ENCODE results near the gene WASHC4.
A peak's percentile ranks its signal among the peaks of the same experiment; 100 is the strongest.
"Not testable (repeated sequence)": the region's sequence is repeated elsewhere in the genome, so short reads cannot be mapped to it uniquely, and the experiment has no call there.

The WASHC4 gene

DNA sequence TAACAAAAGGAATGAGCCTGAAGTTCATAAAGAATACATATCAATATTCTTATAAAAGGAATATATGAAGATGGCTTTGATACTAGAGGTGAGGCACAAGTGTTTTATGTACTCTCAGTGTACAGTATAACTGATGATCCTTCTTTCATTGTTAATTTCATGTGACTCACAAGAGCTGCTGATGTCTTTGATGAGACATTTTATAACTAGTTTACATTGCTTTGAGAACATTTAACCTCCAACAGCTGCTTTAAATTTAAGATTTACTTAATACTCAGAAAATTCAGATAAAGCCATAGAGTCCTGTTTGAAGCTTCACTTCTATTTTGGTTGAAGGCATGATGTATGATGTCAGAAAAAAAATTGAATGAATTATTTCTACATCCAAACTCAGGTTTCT, 59.8 kb downstream of the WASHC4 start:
- DNase-seq = no peak

GRCh38 chr12:105168006-105168405, 60.5 kb downstream of the WASHC4 start:
- no peak for DNase-seq

DNA sequence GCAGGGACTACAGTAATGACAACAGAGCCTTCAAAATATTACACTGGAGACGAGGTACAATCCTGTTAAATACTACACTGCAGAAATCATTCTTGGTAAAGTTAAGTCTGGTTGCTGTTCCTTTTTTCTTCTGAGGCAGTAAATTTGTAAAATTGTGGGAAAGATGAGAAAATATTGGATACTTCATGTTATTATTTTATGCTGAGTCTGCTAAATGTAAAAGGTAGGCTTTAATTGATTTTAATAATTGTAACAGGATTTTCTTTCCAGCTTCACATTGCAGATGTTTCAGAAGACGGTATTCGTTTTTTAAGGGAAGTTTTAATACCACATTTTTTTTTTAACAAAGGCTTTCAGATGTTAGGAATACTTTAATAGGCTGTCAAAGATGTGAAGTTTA, 62.6 kb downstream of the WASHC4 start:
- DNase-seq = no peak

- DNase-seq = no peak
These were observed 64.3 kb downstream of the WASHC4 start for GRCh38 chr12:105171691-105172436.

- DNase-seq = no peak
These were observed 68.0 kb downstream of the WASHC4 start for GRCh38 chr12:105175397-105175990.

GRCh38 chr12:105177208-105177607, 69.7 kb downstream of the WASHC4 start:
- DNase-seq = no peak

DNA sequence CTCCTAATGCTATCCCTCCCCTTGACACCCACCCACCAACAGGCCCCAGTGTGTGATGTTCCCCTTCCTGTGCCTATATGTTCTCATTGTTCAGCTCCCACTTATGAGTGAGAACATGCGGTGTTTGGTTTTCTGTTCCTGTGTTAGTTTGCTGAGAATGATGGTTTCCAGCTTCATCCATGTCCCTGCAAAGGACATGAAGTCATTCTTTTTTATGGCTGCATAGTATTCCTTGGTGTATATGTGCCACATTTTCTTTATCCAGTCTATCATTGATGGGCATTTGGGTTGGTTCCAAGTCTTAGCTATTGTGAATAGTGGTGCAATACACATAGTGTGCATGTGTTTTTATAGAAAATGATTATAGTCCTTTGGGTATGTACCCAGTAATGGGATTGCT, 71.6 kb downstream of the WASHC4 start:
- not testable (repeated sequence) for DNase-seq

- DNase-seq = not testable (repeated sequence)
These were observed 75.9 kb downstream of the WASHC4 start for GRCh38 chr12:105183406-105183805.

- not testable (repeated sequence) for DNase-seq
These were observed 76.4 kb downstream of the WASHC4 start for GRCh38 chr12:105183976-105184375.

DNA sequence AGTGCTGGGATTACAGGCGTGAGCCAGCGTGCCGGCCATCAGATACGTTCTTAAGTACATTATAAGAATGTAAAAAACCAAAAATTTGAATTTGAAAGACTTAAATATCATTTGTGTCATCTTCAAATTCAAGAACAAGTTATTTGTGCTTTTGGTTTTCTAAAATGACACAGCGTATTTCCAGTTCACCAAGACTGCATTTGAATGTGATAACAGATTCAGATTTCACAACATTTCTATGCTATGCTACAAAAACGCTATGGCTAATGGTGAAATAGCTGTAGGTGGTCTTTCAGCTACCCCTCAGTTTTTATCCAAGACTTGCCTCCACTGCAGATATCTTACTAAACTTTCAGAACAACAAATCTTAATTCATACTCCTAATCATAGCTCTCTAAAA, 81.8 kb downstream of the WASHC4 start:
- DNase-seq = no peak

DNA sequence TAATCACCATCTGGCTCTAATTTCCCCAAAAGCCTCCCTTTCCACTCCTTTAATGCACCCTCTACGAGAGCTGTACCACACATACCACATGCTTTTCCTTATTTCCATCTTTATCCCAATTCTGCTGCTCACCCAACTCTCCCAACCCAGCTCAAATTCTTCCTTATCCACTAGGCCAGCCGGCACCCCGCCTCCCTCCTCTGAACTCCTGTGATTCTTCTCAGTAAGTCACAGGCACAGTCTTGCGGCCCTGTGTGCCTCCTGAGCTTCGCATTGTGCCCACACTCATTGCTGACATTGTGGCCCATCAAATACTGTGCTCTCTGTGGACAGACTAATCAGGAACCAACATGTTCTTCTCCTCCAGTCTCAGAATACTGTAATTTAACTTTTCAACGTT, 83.0 kb downstream of the WASHC4 start:
- DNase-seq = no peak

DNA sequence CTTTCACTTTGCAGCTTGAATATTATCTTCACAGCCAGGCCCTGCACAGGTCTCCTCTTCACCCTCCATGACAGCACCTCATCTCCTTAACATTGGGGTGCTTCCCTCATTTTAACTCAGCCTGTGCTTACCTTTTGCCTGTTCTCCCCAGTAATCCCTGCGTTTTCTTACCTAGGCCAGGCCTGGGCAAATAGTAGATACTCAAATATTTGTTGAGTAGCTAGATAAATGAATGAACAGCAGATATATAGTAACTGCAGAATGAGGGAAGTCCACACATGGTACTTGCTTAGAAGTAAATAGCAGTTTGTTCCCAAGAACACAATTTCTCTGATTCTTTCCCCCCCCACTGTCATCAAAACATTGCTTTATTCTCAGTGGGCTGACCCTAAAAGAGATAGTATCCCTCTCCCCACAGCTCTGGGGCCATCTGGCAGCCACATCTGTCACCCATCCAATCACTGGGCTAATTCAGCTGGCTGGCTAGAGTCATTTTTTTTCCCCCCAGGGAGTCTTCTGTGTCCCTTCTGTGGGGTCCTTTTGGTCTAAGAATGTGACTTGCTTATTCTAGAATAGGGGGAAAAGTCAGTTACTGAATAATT, 85.2 kb downstream of the WASHC4 start:
- DNase-seq = no peak

DNA sequence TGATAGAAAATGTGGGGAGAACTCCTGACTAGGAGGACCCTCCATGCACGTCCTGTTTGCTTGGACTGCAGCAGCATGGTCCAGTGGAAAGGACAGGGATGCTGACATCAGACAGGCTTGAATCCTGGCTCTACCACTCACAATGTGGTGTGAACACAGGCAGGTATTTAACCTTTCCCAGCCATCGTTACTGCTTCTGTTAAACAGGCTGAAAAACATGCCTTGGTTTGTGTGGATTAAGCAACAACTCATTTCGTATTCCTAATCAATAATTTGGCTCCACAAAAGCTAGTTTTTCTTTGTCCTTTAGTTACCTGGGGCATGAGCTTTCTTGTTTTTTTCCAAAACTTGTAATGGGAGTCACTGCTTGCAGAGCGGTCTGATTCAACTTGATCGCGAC, 87.4 kb downstream of the WASHC4 start:
- DNase-seq = no peak

GRCh38 chr12:105196090-105196489, 88.6 kb downstream of the WASHC4 start:
- no peak for DNase-seq

DNA sequence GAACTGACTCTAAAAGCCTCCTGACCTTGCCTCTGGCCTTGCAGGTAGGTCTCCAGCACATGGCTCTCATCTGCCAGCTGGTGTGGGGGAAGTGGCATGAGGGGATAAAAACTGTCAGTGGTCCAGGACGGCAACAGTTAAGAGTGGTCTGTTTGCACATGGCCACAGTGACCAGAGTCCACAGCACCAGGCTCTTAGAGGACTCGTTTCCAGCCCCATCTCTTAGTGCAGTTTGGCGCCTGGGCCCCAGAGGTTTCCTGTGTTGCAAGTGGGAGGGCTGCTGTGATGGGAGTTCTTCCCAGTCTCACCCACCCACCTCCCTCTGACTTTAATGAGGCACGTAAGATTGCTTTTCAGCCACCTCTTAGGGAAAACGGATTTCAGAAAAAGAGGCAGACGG, 91.4 kb downstream of the WASHC4 start:
- no peak for DNase-seq

GRCh38 chr12:105200385-105200784, 92.9 kb downstream of the WASHC4 start:
- DNase-seq = no peak

- DNase-seq = no peak
These were observed 93.8 kb downstream of the WASHC4 start for GRCh38 chr12:105201299-105201698.

DNA sequence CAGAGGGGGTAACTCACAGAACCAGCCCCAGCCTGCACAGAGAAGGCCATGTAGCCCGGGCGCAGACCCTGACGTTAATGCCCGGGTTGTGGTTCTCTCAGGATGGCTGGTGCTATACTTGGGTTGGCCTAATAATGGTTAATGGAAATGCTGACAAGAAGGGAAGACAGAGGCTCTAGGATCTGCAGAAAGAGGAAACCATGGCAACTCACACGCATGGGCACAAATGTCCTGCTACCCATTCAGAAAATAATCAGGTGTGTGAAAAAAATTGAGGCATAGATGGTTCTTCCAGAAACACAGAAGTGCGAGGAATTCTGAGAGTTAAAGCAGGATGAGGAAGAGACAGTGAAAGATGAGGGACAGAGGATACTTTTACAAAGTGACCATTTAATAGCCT, 94.7 kb downstream of the WASHC4 start:
- no peak for DNase-seq

DNA sequence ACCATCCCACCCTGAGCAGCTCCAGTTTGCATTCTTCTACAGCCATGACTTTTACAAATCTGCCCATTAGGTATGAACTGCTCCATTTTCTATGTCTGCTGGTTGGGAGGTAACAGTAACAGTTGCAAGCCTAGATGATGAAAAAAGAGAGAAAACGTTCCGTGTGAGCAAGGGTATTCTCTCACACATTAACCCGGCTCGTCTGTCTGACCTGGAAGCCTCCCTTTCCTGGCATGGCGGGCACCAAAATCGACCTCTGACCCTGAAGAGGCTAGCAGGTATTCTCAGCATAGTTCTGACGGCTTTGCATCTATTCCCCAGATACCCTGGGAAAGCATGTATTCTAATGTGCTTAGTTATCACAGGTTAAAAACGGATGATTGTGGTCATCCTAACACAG, 96.6 kb downstream of the WASHC4 start:
- no peak for DNase-seq

- peak; percentile 49 for DNase-seq
These were observed 97.4 kb downstream of the WASHC4 start for GRCh38 chr12:105204916-105205315.

DNA sequence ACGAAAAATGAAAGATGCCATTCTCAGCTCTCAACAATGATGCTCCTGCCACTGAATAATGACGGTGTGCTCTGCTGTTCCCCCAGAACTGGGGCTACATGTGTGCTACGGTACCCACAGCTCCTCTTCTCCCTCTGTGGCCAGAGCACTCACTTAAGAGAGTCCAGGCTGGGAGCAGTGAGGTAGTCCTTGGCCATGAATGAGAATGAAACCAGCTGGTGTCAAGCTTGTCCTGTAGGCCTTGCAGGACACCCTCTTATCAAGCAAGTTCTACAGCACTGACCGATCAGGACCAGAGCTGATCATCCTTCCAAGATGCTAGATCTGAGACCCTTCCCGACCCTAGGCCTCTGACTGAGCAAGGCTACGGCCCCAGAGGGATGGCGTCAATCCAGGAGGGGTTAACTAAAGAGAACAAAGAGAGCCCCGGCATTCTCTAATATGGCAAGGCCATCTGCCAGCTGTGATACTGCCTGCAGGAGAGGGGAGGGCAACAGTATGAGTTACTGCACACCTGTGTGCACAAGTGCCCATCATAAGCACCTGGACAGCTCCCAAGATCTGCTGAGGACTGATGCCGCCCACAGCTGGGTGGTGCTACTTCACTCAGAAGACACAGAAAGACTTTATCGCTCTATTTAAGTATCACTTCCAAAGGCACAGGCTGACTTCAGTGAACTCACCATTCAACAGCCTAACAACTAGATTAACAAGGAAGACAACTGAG, 98.0 kb downstream of the WASHC4 start:
- DNase-seq = peak; percentile 96

- DNase-seq = no peak
These were observed 99.3 kb downstream of the WASHC4 start for GRCh38 chr12:105206686-105207374.

DNA sequence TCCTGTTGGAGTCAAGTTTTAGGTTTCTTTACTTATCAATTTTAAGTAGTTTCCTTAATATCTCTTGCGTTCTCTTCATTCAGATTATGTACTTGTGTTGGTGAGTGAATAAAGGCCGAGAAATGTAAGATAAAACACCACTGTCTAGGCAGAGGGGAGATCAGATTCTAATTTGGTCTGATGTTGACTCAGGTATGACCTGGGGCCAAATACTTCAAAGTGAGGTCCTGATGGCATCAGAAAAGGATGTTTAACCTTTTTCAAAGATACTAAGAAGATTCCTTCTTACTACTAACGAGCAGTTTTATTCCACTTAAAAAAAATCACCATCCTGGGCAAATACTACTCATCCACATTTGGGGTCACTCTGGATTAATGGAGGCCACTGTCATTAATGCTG, 101.6 kb downstream of the WASHC4 start:
- DNase-seq = no peak
